Caco-2 (cell line): ENCODE measurements around the gene SPOUT1. TPM values are rescaled to one million over a fixed set of nuclear protein-coding genes. Genes with fewer than 3 reads are reported as not detected.

ENCODE experiments used
- BruUV-seq: library from RNA; stranded (reverse); fragments of 400-500 nt; replicated peaks from 2 replicates; lab custom pipeline; 2021; lab: Mats Ljungman, UMichigan
- CTCF ChIA-PET: fragments of 300-600 bp; sonication (Branson Sonifier 250); formaldehyde crosslinking; loops from one replicate; lab custom pipeline; 2022; ENCODE audit warnings: antibody characterized with exemption; lab: Charles Lee
- POLR2A ChIA-PET: fragments of 300-600 bp; sonication (Branson Sonifier 250); formaldehyde crosslinking; loops from one replicate; lab custom pipeline; 2022; ENCODE audit warnings: antibody characterized with exemption; lab: Charles Lee
- DNase-seq, 2 experiments: peaks; one replicate each; pipeline versions ENCODE4 v3.0.0 to v3.0.0-alpha.2; 2020 to 2022
- H3K27me3 ChIP-seq: replicated peaks from 2 replicates; pipeline ENCODE4 v1.6.0; 2011; ENCODE audit warnings: low read length; ENCODE audit not compliant: control insufficient read depth, insufficient read depth
- H3K36me3 ChIP-seq: 2 replicates; pipeline ENCODE4 v1.5.1; 2011; ENCODE audit warnings: low read length; ENCODE audit not compliant: control insufficient read depth, insufficient read depth
- H3K4me1 ChIP-seq: fragments of 250-450 bp; sonication (Bioruptor Pico); 2 replicates; pipeline ENCODE4 v1.5.1; 2020; ENCODE audit warnings: mild to moderate bottlenecking
- H3K4me3 ChIP-seq: 2 replicates; pipeline ENCODE4 v1.5.1; 2011; ENCODE audit warnings: low read depth, mild to moderate bottlenecking, control low read depth, low read length
- H3K9me3 ChIP-seq: fragments of 250-450 bp; sonication (Bioruptor Pico); 2 replicates; pipeline ENCODE4 v1.5.1; 2020; ENCODE audit warnings: mild to moderate bottlenecking, moderate library complexity
- H3K27ac Mint-ChIP-seq: one replicate; pipeline ENCODE4 v1.8.0; 2022; ENCODE audit warnings: mixed read lengths; ENCODE audit not compliant: unreplicated experiment
- H3K27me3 Mint-ChIP-seq: one replicate; pipeline ENCODE4 v1.8.0; 2022; ENCODE audit warnings: mixed read lengths; ENCODE audit not compliant: insufficient read depth, unreplicated experiment
- H3K36me3 Mint-ChIP-seq: one replicate; pipeline ENCODE4 v1.8.0; 2022; ENCODE audit warnings: mild to moderate bottlenecking, mixed read lengths; ENCODE audit not compliant: insufficient read depth, unreplicated experiment
- H3K4me1 Mint-ChIP-seq: one replicate; pipeline ENCODE4 v1.8.0; 2022; ENCODE audit warnings: low read depth, mixed read lengths; ENCODE audit not compliant: unreplicated experiment
- H3K4me3 Mint-ChIP-seq: one replicate; pipeline ENCODE4 v1.8.0; 2022; ENCODE audit warnings: mild to moderate bottlenecking, moderate library complexity, mixed read lengths; ENCODE audit not compliant: unreplicated experiment
- H3K9me3 Mint-ChIP-seq: one replicate; pipeline ENCODE4 v1.8.0; 2022; ENCODE audit warnings: mixed read lengths; ENCODE audit not compliant: unreplicated experiment
- CTCF ChIP-seq, 2 experiments: fragments of 200-600 bp in 1 of 2; IDR thresholded peaks; 1 replicate in 1 of 2; 2 replicates in 1 of 2; pipeline versions ENCODE4 v1.5.1 to v1.8.0; 2011 to 2022; ENCODE audit warnings: antibody characterized with exemption in 1 of 2, control low read depth in 1 of 2, inconsistent platforms in 1 of 2, low read depth in 1 of 2, low read length in 1 of 2, mild to moderate bottlenecking in 1 of 2, moderate library complexity in 1 of 2; ENCODE audit not compliant: insufficient read depth in 1 of 2, severe bottlenecking in 1 of 2, unreplicated experiment in 1 of 2
- intact Hi-C: fragments of 100-400 bp; cut with micrococcal nuclease; formaldehyde crosslinking; loops from one replicate; pipeline ENCODE4 v1.10.0; 2022; ENCODE audit not compliant: unreplicated experiment
- total RNA-seq: library from RNA; stranded (reverse); gene quantifications from 2 replicates; pipeline ENCODE4 v1.2.3, GENCODE V29; 2022

Gene SPOUT1
- total RNA-seq, 1 experiment from 2014 or later = 88.0 TPM

DNA sequence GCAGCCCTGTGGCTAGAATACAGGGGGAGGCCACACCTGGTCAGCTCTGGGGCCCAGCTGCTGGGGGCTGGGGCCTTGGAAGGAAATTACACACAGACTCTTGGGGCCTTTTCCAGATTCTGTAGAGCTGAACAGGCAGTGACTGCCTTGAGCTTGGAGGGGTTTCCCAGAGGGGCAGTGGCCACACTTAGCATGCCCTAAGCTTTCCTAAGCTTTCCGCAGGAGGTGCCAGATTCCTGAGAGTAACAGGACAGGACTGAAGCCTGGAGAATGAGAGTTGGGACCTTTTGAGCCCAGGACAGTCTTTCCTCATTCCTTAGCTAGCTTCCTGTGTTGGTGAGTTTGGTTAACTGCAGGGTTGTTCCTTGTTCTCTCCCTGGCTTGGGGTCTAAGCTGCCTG, 41.1 kb downstream of the SPOUT1 start:
- Histone ChIP-seq H3K27me3 (no peaks in the 10 kb centered on the region), H3K9me3 (no peaks in the 10 kb centered on the region), H3K4me1 (peaks cover 6% of the 10 kb centered on the region; the same call in 1 of the 2 replicates), H3K36me3 (no peaks in the 10 kb centered on the region; the same call in 1 of the 2 replicates), H3K4me3 (peak overlapping the region; percentile 94; the same call in 1 of the 2 replicates)
- Mint-ChIP-seq H3K27me3 (no peaks in the 10 kb centered on the region), H3K9me3 (no peaks in the 10 kb centered on the region), H3K36me3 (peaks cover 7% of the 10 kb centered on the region), H3K27ac (no peak overlapping the region), H3K4me1 (no peaks in the 10 kb centered on the region), H3K4me3 (peak overlapping the region; percentile 97)
- ChIA-PET POLR2A (no interaction called here), CTCF (interaction anchor here (0.5 to 1.9 kb wide), 2 partner anchors 11 to 30 kb away, joined by 3 to 7 read pairs; partner anchors contain the start of gene ENDOG)
- TSS peak; percentile 33 for BruUV-seq
- TF ChIP-seq CTCF (IDR thresholded peaks at IDR 0.05; ENCODE audit: insufficient read depth in 1 of 2, low read depth in 1 of 2, low read length in 1 of 2, severe bottlenecking in 1 of 2, unreplicated experiment in 1 of 2) = no peak
- intact Hi-C loops = no loop called here
- DNase-seq = no peak

GRCh38 chr9:128787659-128788058, 41.9 kb downstream of the SPOUT1 start:
- BruUV-seq = no TSS peak
- intact Hi-C loops = loop anchor here (2.0 kb wide), 1 partner anchor 151 kb away; no protein-coding TSS in a partner anchor
- no peaks in the 10 kb centered on the region for H3K9me3 ChIP-seq
- Mint-ChIP-seq H3K27me3 (no peaks in the 10 kb centered on the region), H3K4me1 (no peaks in the 10 kb centered on the region), H3K36me3 (peaks cover 7% of the 10 kb centered on the region), H3K4me3 (peak overlapping the region; percentile 97), H3K9me3 (no peaks in the 10 kb centered on the region), H3K27ac (peak overlapping the region; percentile 90)
- H3K4me1 ChIP-seq = peaks cover 6% of the 10 kb centered on the region; the same call in 1 of the 2 replicates
- no peak for TF ChIP-seq CTCF (IDR thresholded peaks at IDR 0.05; ENCODE audit: insufficient read depth in 1 of 2, low read depth in 1 of 2, low read length in 1 of 2, severe bottlenecking in 1 of 2, unreplicated experiment in 1 of 2)
- CTCF ChIA-PET = interaction anchor here (1.9 kb wide), 1 partner anchor 31 kb away, joined by 7 read pairs; the partner anchor contains the start of gene ENDOG
- no peaks in the 10 kb centered on the region for H3K27me3 ChIP-seq
- H3K4me3 ChIP-seq = peak overlapping the region; percentile 94
- DNase-seq = peak in 1 of 2 experiments; percentile 14
- H3K36me3 ChIP-seq = no peaks in the 10 kb centered on the region; the same call in 1 of the 2 replicates
- POLR2A ChIA-PET = no interaction called here

DNA sequence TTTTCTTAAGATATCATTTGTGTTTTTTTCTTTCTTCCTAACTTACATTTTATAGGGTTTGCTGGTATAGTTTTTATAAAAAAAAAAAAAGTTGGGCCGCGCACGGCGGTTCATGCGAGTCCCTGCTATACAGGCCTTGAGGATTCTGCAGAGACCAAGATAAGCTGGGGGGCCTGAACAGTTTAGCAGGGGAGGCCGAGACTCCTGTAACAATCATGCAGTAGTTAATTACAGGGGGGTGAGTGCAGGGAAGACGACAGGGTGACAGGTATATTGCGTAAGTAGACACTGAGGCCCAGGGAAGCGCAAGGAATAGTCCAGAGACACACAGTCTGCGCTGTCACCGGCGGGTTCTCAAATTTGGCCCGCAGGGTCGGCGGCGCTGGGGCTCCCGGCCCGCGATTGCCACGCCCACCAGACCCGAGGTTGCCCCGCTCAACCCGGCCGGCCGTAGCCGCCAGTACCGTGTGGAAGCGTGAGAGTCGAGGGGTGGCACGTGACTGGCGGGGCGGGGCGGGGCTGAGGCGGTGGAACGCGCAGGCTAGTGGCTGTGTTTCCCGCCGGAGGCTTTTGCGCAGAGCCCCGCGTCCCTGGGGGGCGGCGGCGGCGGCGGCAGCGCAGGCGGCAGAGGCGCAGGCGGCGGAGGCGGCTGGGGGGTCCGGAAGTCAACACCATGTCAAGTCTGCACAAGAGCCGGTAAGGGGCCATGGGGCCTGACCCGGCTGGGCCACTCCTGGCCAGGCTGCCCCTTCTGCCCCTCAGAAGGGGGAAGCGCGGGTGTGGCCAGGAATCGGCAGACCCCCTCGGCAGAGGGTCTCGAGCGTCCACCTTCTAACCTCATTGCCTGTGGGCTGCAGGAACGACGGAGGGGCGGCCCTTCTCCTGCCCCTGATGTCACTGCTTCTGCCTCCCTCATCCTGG, 42.7 kb downstream of the SPOUT1 start, which contains the start of gene TBC1D13:
TSS of gene TBC1D13 (plus strand) at position 573 of the 921 bp plus-strand sequence. CDS start at position 674, 101 bp downstream.
- ChIA-PET CTCF (interaction anchor here (1.9 kb wide), 1 partner anchor 31 kb away, joined by 7 read pairs; the partner anchor contains the start of gene ENDOG), POLR2A (interaction anchor here (0.7 kb wide), 1 partner anchor 391 kb away, joined by 6 read pairs; the partner anchor contains the start of gene IER5L)
- intact Hi-C loops = loop anchor here (1.0 to 2.0 kb wide), 2 partner anchors 16 to 150 kb away; partner anchors contain the start of gene ZER1
- no peak for TF ChIP-seq CTCF (IDR thresholded peaks at IDR 0.05; ENCODE audit: insufficient read depth in 1 of 2, low read depth in 1 of 2, low read length in 1 of 2, severe bottlenecking in 1 of 2, unreplicated experiment in 1 of 2)
- DNase-seq = peak; percentile 94 to 95
- Mint-ChIP-seq H3K27ac (peak within 1 kb of the TSS; percentile 90), H3K36me3 (peaks cover 7% of the 10 kb centered on the region), H3K4me3 (peak within 1 kb of the TSS; percentile 97), H3K9me3 (peaks cover 1% of the 10 kb centered on the region), H3K4me1 (no peaks in the 10 kb centered on the region), H3K27me3 (no peaks in the 10 kb centered on the region)
- Histone ChIP-seq H3K4me1 (peaks cover 6% of the 10 kb centered on the region; the same call in 1 of the 2 replicates), H3K36me3 (no peaks in the 10 kb centered on the region; the same call in 1 of the 2 replicates), H3K9me3 (peaks cover 2% of the 10 kb centered on the region; the same call in 1 of the 2 replicates), H3K4me3 (peak within 1 kb of the TSS; percentile 94), H3K27me3 (no peaks in the 10 kb centered on the region)
- no TSS peak for BruUV-seq
